ENCODE data around the gene IL3RA. TPM values are rescaled to one million over a fixed set of nuclear protein-coding genes. Genes with fewer than 3 reads are reported as not detected.

Gene IL3RA
- total RNA-seq, 1 experiment from 2014 or later, result 0.26 TPM

- TF ChIP-seq ZNF121 (CRISPR knock-in tag; IDR thresholded peaks at IDR 0.05), result no peak
- TF ChIP-seq, protein P1, sequence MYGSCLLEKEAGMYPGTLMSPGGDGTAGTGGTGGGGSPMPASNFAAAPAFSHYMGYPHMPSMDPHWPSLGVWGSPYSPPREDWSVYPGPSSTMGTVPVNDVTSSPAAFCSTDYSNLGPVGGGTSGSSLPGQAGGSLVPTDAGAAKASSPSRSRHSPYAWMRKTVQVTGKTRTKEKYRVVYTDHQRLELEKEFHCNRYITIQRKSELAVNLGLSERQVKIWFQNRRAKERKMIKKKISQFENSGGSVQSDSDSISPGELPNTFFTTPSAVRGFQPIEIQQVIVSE (CRISPR knock-in tag; IDR thresholded peaks at IDR 0.05; ENCODE audit: borderline replicate concordance), result no peak
- no peak for TF ChIP-seq NFE2L1 (CRISPR knock-in tag; IDR thresholded peaks at IDR 0.05)
- no peak; the same call in 1 of the 2 replicates for TF ChIP-seq FOXK1 (CRISPR knock-in tag; IDR thresholded peaks at IDR 0.05)
- TF ChIP-seq, protein P2, sequence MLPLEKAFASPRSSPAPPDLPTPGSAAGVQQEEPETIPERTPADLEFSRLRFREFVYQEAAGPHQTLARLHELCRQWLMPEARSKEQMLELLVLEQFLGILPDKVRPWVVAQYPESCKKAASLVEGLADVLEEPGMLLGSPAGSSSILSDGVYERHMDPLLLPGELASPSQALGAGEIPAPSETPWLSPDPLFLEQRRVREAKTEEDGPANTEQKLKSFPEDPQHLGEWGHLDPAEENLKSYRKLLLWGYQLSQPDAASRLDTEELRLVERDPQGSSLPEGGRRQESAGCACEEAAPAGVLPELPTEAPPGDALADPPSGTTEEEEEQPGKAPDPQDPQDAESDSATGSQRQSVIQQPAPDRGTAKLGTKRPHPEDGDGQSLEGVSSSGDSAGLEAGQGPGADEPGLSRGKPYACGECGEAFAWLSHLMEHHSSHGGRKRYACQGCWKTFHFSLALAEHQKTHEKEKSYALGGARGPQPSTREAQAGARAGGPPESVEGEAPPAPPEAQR (CRISPR knock-in tag; IDR thresholded peaks at IDR 0.05), result no peak
- TF ChIP-seq, protein P3, sequence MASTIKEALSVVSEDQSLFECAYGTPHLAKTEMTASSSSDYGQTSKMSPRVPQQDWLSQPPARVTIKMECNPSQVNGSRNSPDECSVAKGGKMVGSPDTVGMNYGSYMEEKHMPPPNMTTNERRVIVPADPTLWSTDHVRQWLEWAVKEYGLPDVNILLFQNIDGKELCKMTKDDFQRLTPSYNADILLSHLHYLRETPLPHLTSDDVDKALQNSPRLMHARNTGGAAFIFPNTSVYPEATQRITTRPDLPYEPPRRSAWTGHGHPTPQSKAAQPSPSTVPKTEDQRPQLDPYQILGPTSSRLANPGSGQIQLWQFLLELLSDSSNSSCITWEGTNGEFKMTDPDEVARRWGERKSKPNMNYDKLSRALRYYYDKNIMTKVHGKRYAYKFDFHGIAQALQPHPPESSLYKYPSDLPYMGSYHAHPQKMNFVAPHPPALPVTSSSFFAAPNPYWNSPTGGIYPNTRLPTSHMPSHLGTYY (CRISPR knock-in tag; IDR thresholded peaks at IDR 0.05), result peak; percentile 7; the same call in 1 of the 2 replicates
- 0 out of 2 replicates have a peak, but pooled peaks have one; percentile 31 for TF ChIP-seq HMGXB4 (CRISPR knock-in tag; IDR thresholded peaks at IDR 0.05)
- no peak for TF ChIP-seq GRHL2 (CRISPR knock-in tag; IDR thresholded peaks at IDR 0.05; ENCODE audit: insufficient replicate concordance, severe bottlenecking)
- TF ChIP-seq ZNF396 (CRISPR knock-in tag; IDR thresholded peaks at IDR 0.05; ENCODE audit: borderline replicate concordance), result no peak
- TF ChIP-seq RELA (CRISPR knock-in tag; IDR thresholded peaks at IDR 0.05; ENCODE audit: borderline replicate concordance), result no peak
- peak; percentile 39; the same call in 1 of the 2 replicates for TF ChIP-seq GABPB1 (CRISPR knock-in tag; IDR thresholded peaks at IDR 0.05)
- TF ChIP-seq, protein P4, sequence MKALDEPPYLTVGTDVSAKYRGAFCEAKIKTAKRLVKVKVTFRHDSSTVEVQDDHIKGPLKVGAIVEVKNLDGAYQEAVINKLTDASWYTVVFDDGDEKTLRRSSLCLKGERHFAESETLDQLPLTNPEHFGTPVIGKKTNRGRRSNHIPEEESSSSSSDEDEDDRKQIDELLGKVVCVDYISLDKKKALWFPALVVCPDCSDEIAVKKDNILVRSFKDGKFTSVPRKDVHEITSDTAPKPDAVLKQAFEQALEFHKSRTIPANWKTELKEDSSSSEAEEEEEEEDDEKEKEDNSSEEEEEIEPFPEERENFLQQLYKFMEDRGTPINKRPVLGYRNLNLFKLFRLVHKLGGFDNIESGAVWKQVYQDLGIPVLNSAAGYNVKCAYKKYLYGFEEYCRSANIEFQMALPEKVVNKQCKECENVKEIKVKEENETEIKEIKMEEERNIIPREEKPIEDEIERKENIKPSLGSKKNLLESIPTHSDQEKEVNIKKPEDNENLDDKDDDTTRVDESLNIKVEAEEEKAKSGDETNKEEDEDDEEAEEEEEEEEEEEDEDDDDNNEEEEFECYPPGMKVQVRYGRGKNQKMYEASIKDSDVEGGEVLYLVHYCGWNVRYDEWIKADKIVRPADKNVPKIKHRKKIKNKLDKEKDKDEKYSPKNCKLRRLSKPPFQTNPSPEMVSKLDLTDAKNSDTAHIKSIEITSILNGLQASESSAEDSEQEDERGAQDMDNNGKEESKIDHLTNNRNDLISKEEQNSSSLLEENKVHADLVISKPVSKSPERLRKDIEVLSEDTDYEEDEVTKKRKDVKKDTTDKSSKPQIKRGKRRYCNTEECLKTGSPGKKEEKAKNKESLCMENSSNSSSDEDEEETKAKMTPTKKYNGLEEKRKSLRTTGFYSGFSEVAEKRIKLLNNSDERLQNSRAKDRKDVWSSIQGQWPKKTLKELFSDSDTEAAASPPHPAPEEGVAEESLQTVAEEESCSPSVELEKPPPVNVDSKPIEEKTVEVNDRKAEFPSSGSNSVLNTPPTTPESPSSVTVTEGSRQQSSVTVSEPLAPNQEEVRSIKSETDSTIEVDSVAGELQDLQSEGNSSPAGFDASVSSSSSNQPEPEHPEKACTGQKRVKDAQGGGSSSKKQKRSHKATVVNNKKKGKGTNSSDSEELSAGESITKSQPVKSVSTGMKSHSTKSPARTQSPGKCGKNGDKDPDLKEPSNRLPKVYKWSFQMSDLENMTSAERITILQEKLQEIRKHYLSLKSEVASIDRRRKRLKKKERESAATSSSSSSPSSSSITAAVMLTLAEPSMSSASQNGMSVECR (CRISPR knock-in tag; IDR thresholded peaks at IDR 0.05; ENCODE audit: borderline replicate concordance), result no peak; the same call in 1 of the 2 replicates
- TF ChIP-seq HMGA2 (CRISPR knock-in tag; IDR thresholded peaks at IDR 0.05), result no peak
- TF ChIP-seq, protein P5, sequence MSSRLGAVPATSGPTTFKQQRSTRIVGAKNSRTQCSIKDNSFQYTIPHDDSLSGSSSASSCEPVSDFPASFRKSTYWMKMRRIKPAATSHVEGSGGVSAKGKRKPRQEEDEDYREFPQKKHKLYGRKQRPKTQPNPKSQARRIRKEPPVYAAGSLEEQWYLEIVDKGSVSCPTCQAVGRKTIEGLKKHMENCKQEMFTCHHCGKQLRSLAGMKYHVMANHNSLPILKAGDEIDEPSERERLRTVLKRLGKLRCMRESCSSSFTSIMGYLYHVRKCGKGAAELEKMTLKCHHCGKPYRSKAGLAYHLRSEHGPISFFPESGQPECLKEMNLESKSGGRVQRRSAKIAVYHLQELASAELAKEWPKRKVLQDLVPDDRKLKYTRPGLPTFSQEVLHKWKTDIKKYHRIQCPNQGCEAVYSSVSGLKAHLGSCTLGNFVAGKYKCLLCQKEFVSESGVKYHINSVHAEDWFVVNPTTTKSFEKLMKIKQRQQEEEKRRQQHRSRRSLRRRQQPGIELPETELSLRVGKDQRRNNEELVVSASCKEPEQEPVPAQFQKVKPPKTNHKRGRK (CRISPR knock-in tag; IDR thresholded peaks at IDR 0.05; ENCODE audit: borderline replicate concordance), result no peak
- TF ChIP-seq ESRRA (CRISPR knock-in tag; IDR thresholded peaks at IDR 0.05; ENCODE audit: borderline replicate concordance), result peak; percentile 100
- TF ChIP-seq EMX1 (CRISPR knock-in tag; IDR thresholded peaks at IDR 0.05), result peak; percentile 41; the same call in 1 of the 2 replicates
- TF ChIP-seq KAT7 (CRISPR knock-in tag; IDR thresholded peaks at IDR 0.05; ENCODE audit: borderline replicate concordance), result no peak
- TF ChIP-seq ETV6 (CRISPR knock-in tag; IDR thresholded peaks at IDR 0.05), result no peak
- TF ChIP-seq TCF7 (CRISPR knock-in tag; IDR thresholded peaks at IDR 0.05; ENCODE audit: low read depth), result no peak; the same call in 1 of the 2 replicates
- no peak for TF ChIP-seq USF2 (CRISPR knock-in tag; IDR thresholded peaks at IDR 0.05)
- no peak for TF ChIP-seq NR1H2 (CRISPR knock-in tag; IDR thresholded peaks at IDR 0.05)
- TF ChIP-seq ELF4 (CRISPR knock-in tag; IDR thresholded peaks at IDR 0.05; ENCODE audit: low read depth), result no peak
Measured at GRCh38 chrX:1392376-1393068, 55.9 kb downstream of the IL3RA start (continued).
